Stimulated activated CD8-positive, alpha-beta memory T cell treated with anti-CD3 and anti-CD28 coated beads, Interleukin-15, amount 100 ng/mL, for 1 hour (primary cell): ENCODE measurements around the gene C10orf90.

Experiments
- DNase-seq: peaks from one replicate; pipeline ENCODE4 v3.0.0-alpha.2; 2020; ENCODE audit warnings: low read depth

The C10orf90 gene

GRCh38 chr10:126670056-126670894 lies at the start of gene C10orf90:
Gene C10orf90, minus strand, starts transcription at chr10:126670693. Its CDS starts 213 bp downstream, at chr10:126670480.
- DNase-seq: no peak

GRCh38 chr10:126716366-126716765 lies 45.9 kb upstream of the C10orf90 start:
- DNase-seq: no peak

GRCh38 chr10:126713594-126713993 lies 43.1 kb upstream of the C10orf90 start:
- no peak for DNase-seq

GRCh38 chr10:126712681-126713080 lies 42.2 kb upstream of the C10orf90 start:
- no peak for DNase-seq

GRCh38 chr10:126705951-126706565 lies 35.6 kb upstream of the C10orf90 start:
- no peak for DNase-seq

GRCh38 chr10:126705131-126705530 lies 34.6 kb upstream of the C10orf90 start:
- no peak for DNase-seq

- no peak for DNase-seq
Measured at GRCh38 chr10:126704649-126705048, 34.2 kb upstream of the C10orf90 start.

GRCh38 chr10:126702181-126702580 lies 31.7 kb upstream of the C10orf90 start:
- no peak for DNase-seq

- DNase-seq: no peak
Measured at GRCh38 chr10:126701526-126701925, 31.0 kb upstream of the C10orf90 start.

GRCh38 chr10:126696684-126697083 lies 26.2 kb upstream of the C10orf90 start:
- DNase-seq: no peak

GRCh38 chr10:126691456-126691855 lies 21.0 kb upstream of the C10orf90 start:
- DNase-seq: no peak

GRCh38 chr10:126690534-126690933 lies 20.0 kb upstream of the C10orf90 start:
- DNase-seq: no peak

- DNase-seq: no peak
Measured at GRCh38 chr10:126689461-126689994, 19.0 kb upstream of the C10orf90 start.

GRCh38 chr10:126687121-126687606 lies 16.7 kb upstream of the C10orf90 start:
- no peak for DNase-seq

GRCh38 chr10:126686719-126687118 lies 16.2 kb upstream of the C10orf90 start:
- no peak for DNase-seq

- DNase-seq: no peak
Measured at GRCh38 chr10:126686268-126686667, 15.8 kb upstream of the C10orf90 start.

GRCh38 chr10:126685756-126686155 lies 15.3 kb upstream of the C10orf90 start:
- no peak for DNase-seq

GRCh38 chr10:126684171-126684745 lies 13.8 kb upstream of the C10orf90 start:
- DNase-seq: no peak

GRCh38 chr10:126683466-126683865 lies 13.0 kb upstream of the C10orf90 start:
- no peak for DNase-seq

- no peak for DNase-seq
Measured at GRCh38 chr10:126675656-126676438, 5.4 kb upstream of the C10orf90 start.

- DNase-seq: no peak
Measured at GRCh38 chr10:126674741-126675515, 4.4 kb upstream of the C10orf90 start.
